MM.1S (cell line): ENCODE measurements around the gene SEMA4D.

Source experiments
- DNase-seq: peaks from one replicate; pipeline ENCODE4 v3.0.0-alpha.2; 2015
- H2AFZ ChIP-seq: fragments of 300-600 bp; sonication (generic); 2 replicates; pipeline ENCODE4 v1.6.0; 2016; ENCODE audit warnings: antibody characterized with exemption, low read length
- H3F3A ChIP-seq: fragments of 300-600 bp; sonication (generic); 2 replicates; pipeline ENCODE4 v1.6.1; 2016; ENCODE audit warnings: mild to moderate bottlenecking, antibody characterized with exemption, low read length, moderate library complexity, mixed read lengths; ENCODE audit not compliant: insufficient read depth
- H3K27ac ChIP-seq: fragments of 300-600 bp; sonication (generic); 2 replicates; pipeline ENCODE4 v1.5.1; 2016; ENCODE audit warnings: mild to moderate bottlenecking, low read length
- H3K27me3 ChIP-seq: fragments of 300-600 bp; sonication (generic); replicated peaks from 2 replicates; pipeline ENCODE4 v1.6.0; 2016; ENCODE audit warnings: low read length; ENCODE audit not compliant: insufficient read depth
- H3K36me3 ChIP-seq: fragments of 300-600 bp; sonication (generic); replicated peaks from 2 replicates; pipeline ENCODE4 v1.6.1; 2016; ENCODE audit warnings: mild to moderate bottlenecking, low read length, mixed read lengths; ENCODE audit not compliant: insufficient read depth
- H3K4me1 ChIP-seq: fragments of 300-600 bp; sonication (generic); 2 replicates; pipeline ENCODE4 v1.6.1; 2016; ENCODE audit warnings: low read length, mixed read lengths
- H3K4me2 ChIP-seq: fragments of 300-600 bp; sonication (generic); 2 replicates; pipeline ENCODE4 v1.6.0; 2016; ENCODE audit warnings: low read depth, low read length
- H3K4me3 ChIP-seq: fragments of 300-600 bp; sonication (generic); 2 replicates; pipeline ENCODE4 v1.5.1; 2016; ENCODE audit warnings: low read length, mixed read lengths
- H3K79me2 ChIP-seq: fragments of 300-600 bp; sonication (generic); 2 replicates; pipeline ENCODE4 v1.6.1; 2016; ENCODE audit warnings: mixed run types, low read length, mixed read lengths
- H3K9ac ChIP-seq: fragments of 300-600 bp; sonication (generic); 2 replicates; pipeline ENCODE4 v1.6.1; 2016; ENCODE audit warnings: low read length, mixed read lengths
- H3K9me2 ChIP-seq: fragments of 300-600 bp; sonication (generic); replicated peaks from 2 replicates; pipeline ENCODE4 v1.6.1; 2016; ENCODE audit warnings: mild to moderate bottlenecking, low read length, mixed read lengths; ENCODE audit not compliant: insufficient read depth
- H3K9me3 ChIP-seq: fragments of 300-600 bp; sonication (generic); replicated peaks from 2 replicates; pipeline ENCODE4 v1.6.1; 2016; ENCODE audit warnings: mild to moderate bottlenecking, low read length, mixed read lengths; ENCODE audit not compliant: insufficient read depth
- H4K20me1 ChIP-seq: fragments of 300-600 bp; sonication (generic); 2 replicates; pipeline ENCODE4 v1.6.1; 2016; ENCODE audit warnings: mild to moderate bottlenecking, low read length, moderate library complexity, mixed read lengths; ENCODE audit not compliant: insufficient read depth
- CTCF ChIP-seq: fragments of 300-600 bp; sonication (generic); IDR thresholded peaks from 2 replicates; pipeline ENCODE4 v1.5.1; 2016; ENCODE audit warnings: antibody characterized with exemption, low read length, mixed read lengths
- EZH2 ChIP-seq: fragments of 300-600 bp; sonication (generic); optimal IDR thresholded peaks from 2 replicates; pipeline ENCODE3; 2017; ENCODE audit warnings: low read depth, mild to moderate bottlenecking, antibody characterized with exemption, low read length, mixed read lengths
- EZH2phosphoT487 ChIP-seq: fragments of 300-600 bp; sonication (generic); IDR thresholded peaks from 2 replicates; pipeline ENCODE4 v1.6.1; 2018; ENCODE audit warnings: antibody characterized with exemption, low read length

SEMA4D gene

GRCh38 chr9:89442501-89442978, 55.4 kb downstream of the SEMA4D start:
- Histone ChIP-seq H3K4me3 (peak overlapping the region; percentile 14; the same call in 1 of the 2 replicates), H3K4me1 (peaks cover 42% of the 10 kb centered on the region), H3K9me3 (no peaks in the 10 kb centered on the region), H3K27ac (peak overlapping the region; percentile 48; the same call in 1 of the 2 replicates), H3K36me3 (no peaks in the 10 kb centered on the region), H3K27me3 (no peaks in the 10 kb centered on the region), H3K4me2 (peak overlapping the region; percentile 61), H3F3A (peaks cover 16% of the 10 kb centered on the region), H4K20me1 (peaks cover 5% of the 10 kb centered on the region; the same call in 1 of the 2 replicates), H3K9me2 (no peaks in the 10 kb centered on the region), H3K79me2 (peaks cover 96% of the 10 kb centered on the region), H2AFZ (no peak overlapping the region), H3K9ac (no peak overlapping the region)
- TF ChIP-seq CTCF (no peak), EZH2phosphoT487 (no peak), EZH2 (no peak)
- DNase-seq = peak; percentile 31

- peaks cover 5% of the 10 kb centered on the region; the same call in 1 of the 2 replicates for H4K20me1 ChIP-seq
- H3K4me1 ChIP-seq = peaks cover 46% of the 10 kb centered on the region
- H3K9me3 ChIP-seq = no peaks in the 10 kb centered on the region
- H3K9me2 ChIP-seq = no peaks in the 10 kb centered on the region
- H3K36me3 ChIP-seq = no peaks in the 10 kb centered on the region
- H3K9ac ChIP-seq = no peak overlapping the region
- TF ChIP-seq EZH2 (no peak), CTCF (no peak), EZH2phosphoT487 (no peak)
- H3K27me3 ChIP-seq = no peaks in the 10 kb centered on the region
- no peak overlapping the region for H2AFZ ChIP-seq
- peaks cover 19% of the 10 kb centered on the region for H3F3A ChIP-seq
- H3K27ac ChIP-seq = peak overlapping the region; percentile 48; the same call in 1 of the 2 replicates
- H3K79me2 ChIP-seq = peaks cover 91% of the 10 kb centered on the region
- peak overlapping the region; percentile 61; the same call in 1 of the 2 replicates for H3K4me2 ChIP-seq
- no peak for DNase-seq
- no peak overlapping the region for H3K4me3 ChIP-seq
These were observed 55.9 kb downstream of the SEMA4D start for GRCh38 chr9:89441986-89442385.

GRCh38 chr9:89441655-89441970, 56.3 kb downstream of the SEMA4D start:
- TF ChIP-seq EZH2phosphoT487 (no peak), CTCF (no peak), EZH2 (no peak)
- H3K79me2 ChIP-seq = peaks cover 91% of the 10 kb centered on the region
- H3F3A ChIP-seq = peaks cover 22% of the 10 kb centered on the region
- no peaks in the 10 kb centered on the region for H3K9me2 ChIP-seq
- DNase-seq = no peak
- H3K4me3 ChIP-seq = no peak overlapping the region
- H3K36me3 ChIP-seq = no peaks in the 10 kb centered on the region
- H3K27ac ChIP-seq = no peak overlapping the region
- H2AFZ ChIP-seq = no peak overlapping the region
- no peak overlapping the region for H3K9ac ChIP-seq
- no peaks in the 10 kb centered on the region for H3K27me3 ChIP-seq
- peaks cover 49% of the 10 kb centered on the region for H3K4me1 ChIP-seq
- H3K4me2 ChIP-seq = no peak overlapping the region
- no peaks in the 10 kb centered on the region for H3K9me3 ChIP-seq
- peaks cover 5% of the 10 kb centered on the region; the same call in 1 of the 2 replicates for H4K20me1 ChIP-seq
